ENCODE data around the gene NT5DC4.
A peak's percentile ranks its signal among the peaks of the same experiment; 100 is the strongest.

Gene NT5DC4

GRCh38 chr2:112724591-112725525 lies 4.0 kb downstream of the NT5DC4 start:
- no peak for DNase-seq

GRCh38 chr2:112725545-112726457 lies 5.0 kb downstream of the NT5DC4 start:
- DNase-seq, result no peak

GRCh38 chr2:112726487-112727190 lies 5.8 kb downstream of the NT5DC4 start:
- DNase-seq, result peak; percentile 67

GRCh38 chr2:112727276-112728028 lies 6.6 kb downstream of the NT5DC4 start:
- no peak for DNase-seq

GRCh38 chr2:112728029-112728362 lies 7.2 kb downstream of the NT5DC4 start:
- no peak for DNase-seq

GRCh38 chr2:112728378-112729175 lies 7.8 kb downstream of the NT5DC4 start:
- DNase-seq, result no peak

- DNase-seq, result no peak
Observed at GRCh38 chr2:112730216-112730615, 9.4 kb downstream of the NT5DC4 start.

GRCh38 chr2:112730791-112731190 lies 10.0 kb downstream of the NT5DC4 start:
- no peak for DNase-seq

- DNase-seq, result no peak
Observed at GRCh38 chr2:112731479-112731878, 10.7 kb downstream of the NT5DC4 start.

- no peak for DNase-seq
Observed at GRCh38 chr2:112733456-112733855, 12.6 kb downstream of the NT5DC4 start.

- no peak for DNase-seq
Observed at GRCh38 chr2:112733871-112734270, 13.1 kb downstream of the NT5DC4 start.

GRCh38 chr2:112737542-112738232 lies 16.9 kb downstream of the NT5DC4 start:
- no peak for DNase-seq

GRCh38 chr2:112740527-112740926 lies 19.7 kb downstream of the NT5DC4 start:
- no peak for DNase-seq

- DNase-seq, result no peak
Observed at GRCh38 chr2:112749755-112750559, 29.1 kb downstream of the NT5DC4 start.

- no peak for DNase-seq
Observed at GRCh38 chr2:112750560-112750843, 29.7 kb downstream of the NT5DC4 start.

- no peak for DNase-seq
Observed at GRCh38 chr2:112751451-112752197, 30.8 kb downstream of the NT5DC4 start.

- no peak for DNase-seq
Observed at GRCh38 chr2:112752667-112753066, 31.8 kb downstream of the NT5DC4 start.

GRCh38 chr2:112754564-112754963 lies 33.7 kb downstream of the NT5DC4 start:
- DNase-seq, result no peak

- DNase-seq, result no peak
Observed at GRCh38 chr2:112755444-112755843, 34.6 kb downstream of the NT5DC4 start.

All from NCI-H446 treated with DMSO at 0.1 percent for 48 hours (cell line).